B cell (primary cell): Measurements from ENCODE around the gene TSKU. TPM values are rescaled to one million over a fixed set of nuclear protein-coding genes. Genes with fewer than 3 reads are reported as not detected.

Experiments used
- ATAC-seq: fragments of 200-7000 bp; cut with Tn5 transposase; one replicate; pipeline ENCODE4 v1.10.0; 2021; ENCODE audit warnings: low read depth, mild to moderate bottlenecking, moderate number of reproducible peaks, moderate library complexity
- CTCF ChIA-PET: fragments of 350-600 bp; sonication (Branson Sonifier 250); formaldehyde crosslinking; loops from one replicate; lab custom pipeline; 2021; ENCODE audit warnings: antibody characterized with exemption, inconsistent platforms; lab: Charles Lee
- POLR2A ChIA-PET: fragments of 350-600 bp; sonication (Branson Sonifier 250); formaldehyde crosslinking; loops from one replicate; lab custom pipeline; 2021; ENCODE audit warnings: antibody characterized with exemption; lab: Charles Lee
- DNase-seq: peaks from one replicate; pipeline ENCODE4 v3.0.0; 2013
- H2AFZ ChIP-seq: 2 replicates; pipeline ENCODE4 v1.6.1; 2012; ENCODE audit warnings: mild to moderate bottlenecking, low read depth, low read length; ENCODE audit not compliant: insufficient read depth, poor library complexity, severe bottlenecking
- H3K27ac ChIP-seq, 2 donors: 1 replicate in 1 of 2; 2 replicates in 1 of 2; pipeline ENCODE4 v1.5.1; 2012 to 2013; ENCODE audit warnings: low read length in 2 of 2, mild to moderate bottlenecking in 2 of 2, moderate library complexity in 1 of 2
- H3K27me3 ChIP-seq, 4 experiments: fragments of 200-600 bp in 1 of 4; sonication (generic) in 1 of 4; replicated peaks in 1 of 4; 1 replicate in 2 of 4; 2 replicates in 2 of 4; pipeline versions ENCODE4 v1.6.1 to v1.7.0; 2013 to 2016; ENCODE audit warnings: low read length in 3 of 4, mild to moderate bottlenecking in 2 of 4, mixed read lengths in 1 of 4, moderate library complexity in 1 of 4; ENCODE audit not compliant: insufficient read depth in 4 of 4, control insufficient read depth in 3 of 4; ENCODE audit errors: control extremely low read depth in 1 of 4
- H3K36me3 ChIP-seq, 2 experiments: replicated peaks in 1 of 2; 1 replicate in 1 of 2; 2 replicates in 1 of 2; pipeline versions ENCODE4 v1.6.1 to v1.7.1; 2013; ENCODE audit warnings: low read length in 1 of 2; ENCODE audit not compliant: insufficient read depth in 2 of 2, control insufficient read depth in 1 of 2; ENCODE audit errors: control extremely low read depth in 1 of 2, extremely low read depth in 1 of 2
- H3K4me1 ChIP-seq, 2 donors: fragments of 200-600 bp in 1 of 2; sonication (generic) in 1 of 2; 1 replicate in 1 of 2; 2 replicates in 1 of 2; pipeline versions ENCODE4 v1.5.1 to v1.6.1; 2013 to 2017; ENCODE audit warnings: low read length in 2 of 2; ENCODE audit not compliant: control insufficient read depth in 2 of 2, insufficient read depth in 2 of 2
- H3K4me2 ChIP-seq: replicated peaks from 2 replicates; pipeline ENCODE3; 2012; ENCODE audit warnings: mild to moderate bottlenecking, low read depth, low read length; ENCODE audit not compliant: poor library complexity, severe bottlenecking
- H3K4me3 ChIP-seq, 5 experiments: fragments of 200-600 bp in 1 of 5; sonication (generic) in 1 of 5; 1 replicate in 3 of 5; 2 replicates in 2 of 5; pipeline versions ENCODE4 v1.5.1 to v1.7.0; 2011 to 2016; ENCODE audit warnings: low read length in 4 of 5, mild to moderate bottlenecking in 4 of 5, low read depth in 2 of 5, control low read depth in 1 of 5, moderate library complexity in 1 of 5; ENCODE audit not compliant: insufficient read depth in 1 of 5; ENCODE audit errors: control extremely low read depth in 1 of 5, extremely low read depth in 1 of 5
- H3K79me2 ChIP-seq: fragments of 200-600 bp; sonication (generic); one replicate; pipeline ENCODE4 v1.6.0; 2016; ENCODE audit warnings: low read length; ENCODE audit not compliant: control insufficient read depth, insufficient read depth
- H3K9ac ChIP-seq: fragments of 200-600 bp; sonication (generic); 2 replicates; pipeline ENCODE4 v1.6.1; 2017; ENCODE audit warnings: mild to moderate bottlenecking, low read length, moderate library complexity
- H3K9me3 ChIP-seq, 3 donors: one replicate each; pipeline versions ENCODE4 v1.6.1 to v1.7.1; 2013; ENCODE audit warnings: low read length in 2 of 3; ENCODE audit not compliant: control insufficient read depth in 2 of 3, insufficient read depth in 1 of 3; ENCODE audit errors: control extremely low read depth in 1 of 3
- H4K20me1 ChIP-seq: 2 replicates; pipeline ENCODE4 v1.6.0; 2012; ENCODE audit warnings: mild to moderate bottlenecking, low read length; ENCODE audit not compliant: insufficient read depth, control insufficient read depth, poor library complexity, severe bottlenecking
- H3K27ac Mint-ChIP-seq: one replicate; pipeline ENCODE4 v1.8.0; 2021; ENCODE audit warnings: mixed read lengths
- H3K27me3 Mint-ChIP-seq: one replicate; pipeline ENCODE4 v1.8.0; 2021; ENCODE audit warnings: mixed read lengths
- H3K4me1 Mint-ChIP-seq: one replicate; pipeline ENCODE4 v1.8.0; 2021; ENCODE audit warnings: mixed read lengths
- H3K4me3 Mint-ChIP-seq: one replicate; pipeline ENCODE4 v1.8.0; 2021; ENCODE audit warnings: mixed read lengths
- H3K9me3 Mint-ChIP-seq: one replicate; pipeline ENCODE4 v1.8.0; 2022; ENCODE audit warnings: mixed read lengths; ENCODE audit not compliant: insufficient read depth
- EZH2 ChIP-seq: IDR thresholded peaks from 2 replicates; pipeline ENCODE4 v1.6.1; 2012; ENCODE audit warnings: borderline replicate concordance, low read depth, mild to moderate bottlenecking, moderate library complexity, low read length; ENCODE audit not compliant: insufficient read depth, poor library complexity, severe bottlenecking
- WGBS: methylation state at CpG from one replicate; pipeline ENCODE4 v1.1.5; 2013; ENCODE audit warnings: missing lambda C conversion rate; ENCODE audit not compliant: insufficient coverage; 5-methylcytosine and 5-hydroxymethylcytosine counted together
- intact Hi-C: fragments of 100-400 bp; cut with micrococcal nuclease; formaldehyde crosslinking; loops from one replicate; pipeline ENCODE4 v1.10.0; 2022
- polyA plus RNA-seq: library from polyadenylated mRNA; depleted of rRNA; stranded (reverse); fragments of >200 nt; gene quantifications from 2 replicates; pipeline ENCODE4 v1.2.3, GENCODE V29; 2012
- total RNA-seq, 2 donors: library from RNA; stranded (reverse); fragments of 120-200 nt in 1 of 2; gene quantifications; 1 replicate in 1 of 2; 2 replicates in 1 of 2; pipeline versions ENCODE4 v1.2.3 to v1.2.4, GENCODE V29; 2013 to 2022
- TF ChIP-seq, protein P1 (sequence below): fragments of 200-600 bp; IDR thresholded peaks from one replicate; pipeline ENCODE4 v1.8.0; 2022; ENCODE audit warnings: antibody characterized with exemption, mild to moderate bottlenecking

The TSKU gene
- total and polyA plus RNA-seq, 2 donors (not counting 1 experiment from before 2014, with no cell fraction given): not detected

DNA sequence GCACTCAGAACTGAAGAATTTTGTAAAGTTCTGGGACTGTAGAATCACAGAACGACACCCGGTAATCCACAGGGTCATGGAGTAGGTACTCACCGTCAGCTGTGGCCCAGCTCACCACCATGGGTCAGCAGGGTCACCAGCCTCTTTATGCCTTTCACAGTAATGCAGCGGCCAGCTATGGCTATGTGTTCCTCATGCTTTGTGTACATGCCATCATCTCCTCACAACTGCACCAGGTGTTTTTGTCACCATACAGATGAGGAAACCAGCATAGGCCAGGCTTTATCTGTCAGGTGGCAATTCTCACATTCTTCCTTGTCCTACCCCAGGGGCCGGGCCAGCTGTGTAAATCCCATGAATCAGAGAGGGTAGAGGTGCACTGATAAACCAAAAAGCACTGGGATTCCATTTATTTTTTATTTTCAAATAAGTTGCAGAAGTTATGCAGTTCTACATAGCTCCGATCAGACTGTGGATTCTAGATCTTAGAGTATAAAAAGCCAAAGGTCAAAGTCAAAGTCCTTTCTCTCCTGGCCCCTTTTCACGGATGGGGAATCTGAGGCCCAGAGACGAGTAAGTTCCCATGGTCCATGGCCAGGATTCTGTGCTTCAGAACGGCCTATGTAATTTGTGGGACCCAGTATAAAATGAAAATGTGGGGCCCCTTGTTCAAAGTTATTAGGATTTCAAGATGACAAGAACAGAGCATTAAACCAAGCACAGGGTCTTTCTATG is 17.5 kb downstream of the TSKU start:
- H3K4me1 Mint-ChIP-seq: peaks cover 11% of the 10 kb centered on the region
- H3K9ac ChIP-seq: no peak overlapping the region

DNA sequence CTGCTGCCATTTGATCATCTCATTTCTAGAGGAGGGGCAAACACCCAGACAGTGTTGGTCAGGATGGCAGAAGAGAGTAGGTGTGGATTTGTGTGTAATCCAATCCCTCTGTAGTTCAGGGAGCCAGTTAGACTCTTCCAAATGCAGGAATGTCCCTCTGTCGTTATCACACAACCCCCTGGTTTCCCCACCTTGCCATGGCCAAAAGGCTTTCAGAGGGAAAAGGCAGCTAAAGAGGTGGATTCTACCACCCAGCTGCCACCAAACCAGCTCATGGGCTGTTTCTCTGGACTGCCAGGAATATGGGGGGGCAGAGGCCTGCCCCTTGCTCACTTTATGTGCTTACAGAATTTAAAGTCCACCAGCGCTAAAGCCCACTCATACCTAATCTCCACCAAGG is 18.1 kb downstream of the TSKU start:
- no peak overlapping the region for H3K27ac Mint-ChIP-seq
- ATAC-seq: no peak
- POLR2A ChIA-PET: no interaction called here
- CTCF ChIA-PET: interaction anchor here (0.8 to 9.0 kb wide), 5 partner anchors 11 to 118 kb away, joined by 3 to 70 read pairs (median 10); no protein-coding TSS in a partner anchor
- H3K27me3 Mint-ChIP-seq: peaks cover 40% of the 10 kb centered on the region
- H2AFZ ChIP-seq: no peak overlapping the region
- intact Hi-C loops: no loop called here
- no peak for DNase-seq
- H3K4me3 Mint-ChIP-seq: no peak overlapping the region
- H3K4me1 ChIP-seq: peaks cover 5 to 10% of the 10 kb centered on the region in 2 donors
- no peak overlapping the region for H3K27ac ChIP-seq
- no peaks in the 10 kb centered on the region for H3K36me3 ChIP-seq
- no peak overlapping the region for H3K4me3 ChIP-seq
- peaks cover 11% of the 10 kb centered on the region for H3K4me1 Mint-ChIP-seq
- WGBS: 80% methylated on average over 2 of the region's 2 CpGs
- peaks cover 0 to 28% (median 7%) of the 10 kb centered on the region in 4 experiments for H3K27me3 ChIP-seq
- TF ChIP-seq, protein P1, sequence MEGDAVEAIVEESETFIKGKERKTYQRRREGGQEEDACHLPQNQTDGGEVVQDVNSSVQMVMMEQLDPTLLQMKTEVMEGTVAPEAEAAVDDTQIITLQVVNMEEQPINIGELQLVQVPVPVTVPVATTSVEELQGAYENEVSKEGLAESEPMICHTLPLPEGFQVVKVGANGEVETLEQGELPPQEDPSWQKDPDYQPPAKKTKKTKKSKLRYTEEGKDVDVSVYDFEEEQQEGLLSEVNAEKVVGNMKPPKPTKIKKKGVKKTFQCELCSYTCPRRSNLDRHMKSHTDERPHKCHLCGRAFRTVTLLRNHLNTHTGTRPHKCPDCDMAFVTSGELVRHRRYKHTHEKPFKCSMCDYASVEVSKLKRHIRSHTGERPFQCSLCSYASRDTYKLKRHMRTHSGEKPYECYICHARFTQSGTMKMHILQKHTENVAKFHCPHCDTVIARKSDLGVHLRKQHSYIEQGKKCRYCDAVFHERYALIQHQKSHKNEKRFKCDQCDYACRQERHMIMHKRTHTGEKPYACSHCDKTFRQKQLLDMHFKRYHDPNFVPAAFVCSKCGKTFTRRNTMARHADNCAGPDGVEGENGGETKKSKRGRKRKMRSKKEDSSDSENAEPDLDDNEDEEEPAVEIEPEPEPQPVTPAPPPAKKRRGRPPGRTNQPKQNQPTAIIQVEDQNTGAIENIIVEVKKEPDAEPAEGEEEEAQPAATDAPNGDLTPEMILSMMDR: no peak
- no peak for TF ChIP-seq EZH2
- no peaks in the 10 kb centered on the region for H4K20me1 ChIP-seq
- no peaks in the 10 kb centered on the region for H3K9me3 Mint-ChIP-seq
- H3K9ac ChIP-seq: no peak overlapping the region
- peaks cover 0 to 3% (median 0%) of the 10 kb centered on the region in 3 donors for H3K9me3 ChIP-seq
- H3K4me2 ChIP-seq: no peak overlapping the region
- H3K79me2 ChIP-seq: no peaks in the 10 kb centered on the region

More for the DNA sequence above, 17.5 kb downstream of the TSKU start:
- Histone ChIP-seq H3K27me3 (peaks cover 0 to 22% (median 5%) of the 10 kb centered on the region in 4 experiments), H3K79me2 (no peaks in the 10 kb centered on the region), H3K27ac (no peak overlapping the region), H2AFZ (no peak overlapping the region), H3K9me3 (no peaks in the 10 kb centered on the region), H3K4me3 (no peak overlapping the region), H3K36me3 (no peaks in the 10 kb centered on the region), H3K4me2 (no peak overlapping the region), H4K20me1 (no peaks in the 10 kb centered on the region), H3K4me1 (peaks cover 5 to 10% of the 10 kb centered on the region in 2 donors)
- ChIA-PET CTCF (interaction anchor here (1.2 to 9.0 kb wide), 5 partner anchors 8 to 202 kb away, joined by 3 to 70 read pairs (median 9); no protein-coding TSS in a partner anchor), POLR2A (no interaction called here)
- TF ChIP-seq, protein P1: no peak
- no peak for TF ChIP-seq EZH2
- Mint-ChIP-seq H3K27me3 (peaks cover 35% of the 10 kb centered on the region), H3K9me3 (no peaks in the 10 kb centered on the region), H3K27ac (no peak overlapping the region), H3K4me3 (no peak overlapping the region)
- ATAC-seq (no peak), DNase-seq (no peak)
- intact Hi-C loops: no loop called here
- WGBS: 89% methylated on average over 7 of the region's 9 CpGs
